ENCODE results near the gene ATP5F1D.

Gene ATP5F1D

DNA sequence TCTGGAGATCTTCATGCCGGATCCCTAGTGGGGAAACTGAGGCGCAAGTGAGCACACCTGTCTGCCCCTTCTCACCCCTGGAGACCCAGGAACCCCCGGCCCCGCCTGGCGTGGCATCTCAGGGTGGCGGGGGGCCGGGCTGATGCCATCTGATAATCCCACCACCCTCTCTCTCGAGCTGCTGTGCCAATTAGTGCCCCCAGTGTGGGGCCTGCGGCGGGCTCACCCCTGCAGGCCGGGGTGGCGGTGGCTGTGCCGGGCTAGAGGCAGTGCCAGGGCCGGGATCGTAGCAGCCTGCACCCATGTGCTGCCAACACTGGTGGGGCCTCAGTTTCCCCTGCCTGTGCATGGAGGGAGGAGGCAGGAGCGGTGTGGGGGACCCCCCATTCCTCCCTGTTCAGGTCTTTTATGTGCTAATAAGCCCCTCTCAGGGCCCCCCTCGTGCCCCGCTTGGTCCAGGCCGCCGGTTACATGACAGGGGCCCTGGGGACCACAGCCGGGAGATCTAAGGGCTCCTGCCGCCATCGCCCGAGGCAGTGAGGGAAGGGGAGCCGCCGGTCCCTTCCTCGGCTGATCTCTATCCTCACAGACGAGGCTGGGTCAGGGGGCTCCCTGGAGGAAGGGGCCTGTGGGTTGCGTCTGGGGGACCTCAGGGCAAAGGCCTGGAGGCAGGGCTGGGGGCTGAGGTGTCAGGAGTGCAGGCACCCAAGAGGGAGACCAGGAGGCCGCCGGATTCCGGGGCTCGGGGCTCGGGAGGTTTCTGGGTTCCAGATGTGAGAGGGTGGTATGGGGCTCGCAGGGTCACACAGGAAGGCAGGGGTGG lies 52.4 kb downstream of the ATP5F1D start:
- intact Hi-C loops (cut with DNase I) = no loop called here
- DNase-seq = no peak
